DMS114 treated with DMSO at 0.1 percent for 48 hours (cell line): ENCODE measurements around the gene WDR53.
"Not testable (repeated sequence)": the region's sequence is repeated elsewhere in the genome, so short reads cannot be mapped to it uniquely, and the experiment has no call there.

Experiments
- DNase-seq: peaks from one replicate; lab custom pipeline; 2025; ENCODE audit not compliant: unreplicated experiment; lab: John Stamatoyannopoulos, UW

The WDR53 gene

DNA sequence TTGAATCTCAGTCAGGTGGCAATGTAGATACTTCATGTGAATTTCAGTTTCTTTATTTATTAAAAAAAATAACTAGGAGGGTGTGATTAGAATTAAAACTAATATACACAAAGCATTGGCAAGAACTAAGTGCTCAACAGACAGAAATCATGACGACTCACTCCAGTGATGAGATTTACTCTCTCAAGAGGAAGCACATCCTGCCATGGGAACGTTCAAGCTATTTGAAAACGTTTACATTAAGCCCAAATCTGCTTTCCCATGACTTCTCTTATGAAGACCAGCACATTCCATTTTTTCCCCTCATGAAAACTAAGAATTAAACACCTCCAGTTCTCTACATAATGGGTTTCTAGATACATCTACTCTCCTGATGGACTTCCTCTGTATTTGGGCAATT lies 8.5 kb downstream of the WDR53 start:
- no peak for DNase-seq

DNA sequence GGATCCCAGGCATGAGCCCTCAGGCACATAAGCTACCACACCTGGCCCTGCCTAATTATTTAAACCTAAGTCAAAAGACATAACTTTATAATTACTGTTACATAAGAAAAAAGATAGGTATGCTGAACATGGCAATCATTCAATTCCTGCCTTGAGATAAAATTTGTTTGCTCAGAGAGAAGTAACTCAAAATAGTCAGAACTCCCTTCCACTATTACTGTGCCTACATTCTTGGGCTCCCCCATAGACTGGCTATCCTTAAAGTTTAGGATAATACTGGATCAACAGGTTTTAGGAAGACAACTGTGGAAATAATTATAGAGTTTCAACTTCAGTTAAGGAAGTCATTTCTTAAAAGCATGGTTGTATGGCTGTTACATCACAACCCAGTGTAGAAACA lies 9.9 kb downstream of the WDR53 start:
- no peak for DNase-seq

DNA sequence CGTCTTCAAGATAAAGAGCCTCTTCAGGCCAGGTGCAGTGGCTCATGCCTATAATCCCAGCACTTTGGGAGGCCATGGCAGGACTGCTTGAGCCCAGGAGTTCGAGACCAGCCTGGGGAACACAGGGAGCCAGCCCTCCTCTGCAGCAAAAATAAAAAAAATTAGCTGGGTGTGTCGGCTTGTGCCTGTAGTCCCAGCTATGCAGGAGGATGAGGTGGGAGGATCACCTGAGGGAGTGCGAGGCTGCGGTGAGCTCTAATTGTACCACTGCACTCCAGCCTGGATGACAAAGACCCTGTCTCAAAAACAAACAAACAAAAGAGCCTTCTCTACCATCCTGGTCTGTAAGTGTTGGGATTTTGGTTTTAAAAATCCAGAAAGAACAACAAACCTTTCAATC lies 11.1 kb downstream of the WDR53 start:
- DNase-seq = no peak

DNA sequence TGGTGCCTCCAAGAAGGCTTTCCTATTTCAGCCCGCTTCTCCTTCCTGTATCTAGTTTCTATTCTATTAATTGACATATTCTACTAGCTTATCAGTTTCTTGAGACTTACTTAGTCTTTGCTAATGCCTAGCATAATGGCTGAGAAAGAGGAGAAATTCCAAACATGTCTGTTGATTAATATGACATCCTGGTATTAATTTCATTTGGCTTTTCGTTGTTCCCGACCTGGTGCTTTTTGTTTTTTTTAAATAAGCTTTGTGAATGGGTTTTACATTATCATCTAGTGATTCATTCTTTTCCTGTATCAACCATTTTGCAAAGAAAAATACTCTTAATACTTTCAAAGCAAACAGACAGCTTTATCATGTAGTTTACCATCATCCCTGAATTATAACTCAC lies 13.1 kb downstream of the WDR53 start:
- DNase-seq = no peak

DNA sequence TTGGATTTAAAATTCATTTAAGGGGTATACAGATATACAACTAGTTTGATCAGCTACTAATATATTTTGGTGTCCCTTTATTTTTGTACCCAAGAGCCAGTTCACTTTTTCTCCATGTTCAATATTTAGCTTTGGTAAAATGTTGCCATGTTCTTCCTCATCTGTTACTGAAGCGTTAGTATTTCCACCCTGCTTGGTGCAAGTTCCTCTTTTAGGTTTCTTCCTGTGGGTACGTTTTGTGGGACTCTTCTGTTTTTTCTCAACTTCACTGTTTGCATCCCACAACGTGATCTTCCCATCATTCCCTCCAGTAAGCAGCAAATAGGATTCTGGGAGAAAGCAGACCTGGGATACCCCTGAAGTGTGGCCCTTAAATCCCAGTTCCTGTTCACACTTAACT lies 14.1 kb downstream of the WDR53 start:
- no peak for DNase-seq

DNA sequence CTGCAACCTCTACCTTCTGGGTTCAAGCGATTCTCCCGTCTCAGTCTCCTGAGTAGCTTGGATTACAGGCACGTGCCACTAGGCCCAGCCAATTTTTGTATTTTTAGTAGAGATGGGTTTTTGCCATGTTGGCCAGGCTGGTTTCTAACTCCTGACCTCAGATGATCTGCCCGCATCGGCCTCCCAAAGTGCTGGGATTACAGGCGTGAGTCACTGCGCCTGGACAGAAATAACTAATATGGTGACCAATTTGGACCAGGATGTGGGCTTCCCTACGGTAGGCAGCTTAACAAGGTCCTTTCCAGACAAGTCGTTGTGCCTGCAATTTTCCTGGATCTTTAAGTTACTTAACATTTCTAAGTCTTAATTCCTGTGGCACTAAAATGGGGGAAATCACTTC lies 14.8 kb downstream of the WDR53 start:
- no peak for DNase-seq

DNA sequence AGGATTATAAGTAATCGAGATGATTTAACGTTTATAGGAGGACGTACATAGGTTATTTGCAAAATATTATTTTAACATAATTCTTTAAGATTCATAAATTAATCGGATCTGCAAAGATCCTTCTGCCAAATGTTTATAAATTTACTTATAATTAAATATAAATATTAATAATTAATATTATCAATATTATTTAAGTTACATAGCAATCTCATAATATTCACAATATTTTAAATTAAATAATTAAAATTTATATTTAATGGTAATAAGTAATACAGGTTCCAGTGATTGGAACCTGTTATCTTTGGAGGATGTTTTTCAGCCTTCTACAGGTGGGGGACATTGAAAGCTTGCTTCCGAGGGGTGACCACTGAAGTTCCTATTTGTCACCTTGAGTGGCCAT lies 16.1 kb downstream of the WDR53 start:
- no peak for DNase-seq

DNA sequence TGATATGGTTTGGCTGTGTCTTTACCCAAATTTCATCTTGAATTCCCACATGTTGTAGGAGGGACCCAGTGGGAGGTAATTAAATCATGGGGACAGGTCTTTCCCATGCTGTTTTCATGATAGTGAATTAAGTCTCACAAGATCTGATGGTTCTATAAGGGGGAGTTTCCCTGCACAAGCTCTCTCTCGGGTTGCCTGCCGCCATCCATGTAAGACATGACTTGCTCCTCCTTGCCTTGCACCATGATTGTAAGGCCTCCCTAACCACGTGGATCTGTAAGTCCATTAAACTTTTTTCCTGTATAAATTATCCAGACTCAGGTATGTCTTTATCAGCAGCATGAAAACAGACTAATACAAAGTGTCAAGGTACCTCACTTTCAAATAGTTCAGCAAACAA lies 18.2 kb downstream of the WDR53 start:
- not testable (repeated sequence) for DNase-seq

DNA sequence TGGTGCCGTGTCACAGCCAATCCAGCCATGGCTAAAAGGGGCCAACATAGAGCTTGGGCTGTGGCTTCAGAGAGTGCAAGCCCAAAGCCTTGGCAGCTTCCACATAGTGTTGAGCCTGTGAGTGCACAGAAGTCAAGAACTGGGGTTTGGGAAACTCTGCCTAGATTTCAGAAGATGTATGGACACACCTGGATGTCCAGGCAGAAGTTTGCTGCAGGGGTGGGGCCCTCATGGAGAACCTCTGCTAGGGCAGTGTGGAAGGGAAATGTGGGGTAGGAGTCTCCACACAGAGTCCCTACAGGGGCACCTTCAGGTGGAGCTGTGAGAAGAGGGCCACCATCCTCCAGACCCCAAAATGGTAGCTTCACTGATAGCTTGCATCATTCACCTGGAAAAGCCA lies 19.0 kb downstream of the WDR53 start:
- not testable (repeated sequence) for DNase-seq

DNA sequence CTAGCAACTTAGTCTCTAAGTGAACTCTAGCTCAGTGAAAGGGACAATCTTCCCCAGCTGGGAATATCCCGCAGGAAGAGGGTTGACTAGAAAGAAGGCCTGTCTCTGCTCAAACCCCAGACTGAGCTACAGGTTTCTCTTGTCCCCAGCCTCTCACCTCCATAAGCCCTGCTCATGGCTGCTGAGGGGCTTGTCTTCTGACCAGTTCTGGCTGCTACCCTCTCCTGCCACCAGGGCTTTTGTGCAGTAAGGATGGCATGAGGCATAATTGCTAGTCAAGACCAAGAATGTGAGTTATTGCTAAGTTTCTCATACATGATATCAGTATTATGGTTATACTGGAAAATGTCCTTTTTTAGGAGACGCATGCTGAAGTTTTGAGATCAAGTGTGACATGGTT lies 21.3 kb downstream of the WDR53 start:
- DNase-seq = no peak

DNA sequence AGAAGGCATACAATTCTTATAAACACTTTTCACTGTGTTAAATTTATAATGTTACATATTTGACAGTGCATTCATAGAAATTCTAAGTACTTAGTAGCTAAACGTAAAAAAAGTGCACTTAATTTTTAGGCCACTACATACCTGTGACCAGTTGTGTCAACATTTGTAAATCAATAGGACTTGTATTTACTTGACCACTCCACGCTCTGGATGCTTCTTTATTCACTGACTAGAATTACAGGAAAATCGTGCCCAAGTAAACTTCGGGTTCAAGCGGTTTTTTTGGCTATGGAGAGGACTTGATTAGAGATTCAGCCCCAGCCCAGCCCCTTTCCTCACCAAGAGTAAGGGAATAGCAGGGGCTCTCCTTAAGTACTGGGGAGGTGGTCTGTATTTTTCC lies 21.8 kb downstream of the WDR53 start:
- DNase-seq = no peak

DNA sequence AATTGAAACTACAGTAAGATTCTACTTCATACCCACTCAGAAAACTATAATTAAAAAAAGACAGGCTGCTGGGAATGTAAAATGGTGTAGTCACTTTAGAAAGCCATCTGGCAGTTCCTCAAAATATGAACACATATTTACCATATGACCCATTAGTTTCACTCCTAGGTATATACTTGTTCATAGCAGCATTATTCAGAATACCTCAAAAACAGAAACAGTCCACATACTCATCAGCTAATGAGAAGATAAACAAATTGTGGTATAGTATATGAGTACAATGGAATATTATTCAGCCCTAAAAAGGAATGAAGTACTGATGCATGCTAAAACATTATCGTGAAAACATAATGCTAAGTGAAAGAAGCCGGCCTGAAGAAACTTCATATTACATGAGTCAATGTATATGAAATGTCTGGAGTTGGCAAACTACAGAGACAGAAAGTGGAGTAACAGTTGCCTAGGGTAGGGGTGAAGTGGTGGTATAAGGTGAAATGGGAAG lies 23.8 kb downstream of the WDR53 start:
- no peak for DNase-seq

DNA sequence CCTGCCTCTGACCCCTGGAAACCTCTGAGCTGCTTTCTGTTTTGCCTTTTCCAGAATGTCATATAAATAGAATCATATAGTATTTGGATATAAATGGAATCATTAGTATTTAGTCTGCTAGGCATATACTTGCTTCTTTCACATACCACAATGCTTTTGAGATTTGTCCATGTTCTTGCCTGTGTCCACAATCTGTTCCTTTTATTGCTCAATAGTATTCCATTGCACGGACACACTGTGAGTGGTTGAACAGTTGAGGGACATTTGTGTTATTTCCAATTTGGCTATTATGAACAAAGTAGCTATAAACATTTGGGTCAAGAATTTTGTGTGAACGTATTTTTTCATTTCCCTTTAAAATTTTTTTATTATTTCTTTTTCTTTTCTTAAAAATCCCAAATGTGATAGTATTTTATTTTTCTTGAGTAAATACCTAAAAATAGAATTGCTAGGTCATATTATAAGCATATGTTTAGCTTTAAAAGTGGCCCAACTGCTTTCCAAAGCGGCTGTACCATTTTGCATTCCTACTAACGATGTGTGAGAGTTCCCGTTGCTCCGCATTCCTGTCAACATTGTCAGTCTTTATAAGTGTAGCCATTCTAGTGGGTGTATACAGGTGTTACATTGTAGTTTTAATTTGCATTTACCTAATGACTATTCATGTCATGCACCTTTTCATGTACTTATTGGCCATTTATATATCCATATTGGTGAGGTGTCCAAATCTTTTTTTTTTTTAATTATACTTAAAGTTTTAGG lies 26.5 kb downstream of the WDR53 start:
- DNase-seq = no peak

DNA sequence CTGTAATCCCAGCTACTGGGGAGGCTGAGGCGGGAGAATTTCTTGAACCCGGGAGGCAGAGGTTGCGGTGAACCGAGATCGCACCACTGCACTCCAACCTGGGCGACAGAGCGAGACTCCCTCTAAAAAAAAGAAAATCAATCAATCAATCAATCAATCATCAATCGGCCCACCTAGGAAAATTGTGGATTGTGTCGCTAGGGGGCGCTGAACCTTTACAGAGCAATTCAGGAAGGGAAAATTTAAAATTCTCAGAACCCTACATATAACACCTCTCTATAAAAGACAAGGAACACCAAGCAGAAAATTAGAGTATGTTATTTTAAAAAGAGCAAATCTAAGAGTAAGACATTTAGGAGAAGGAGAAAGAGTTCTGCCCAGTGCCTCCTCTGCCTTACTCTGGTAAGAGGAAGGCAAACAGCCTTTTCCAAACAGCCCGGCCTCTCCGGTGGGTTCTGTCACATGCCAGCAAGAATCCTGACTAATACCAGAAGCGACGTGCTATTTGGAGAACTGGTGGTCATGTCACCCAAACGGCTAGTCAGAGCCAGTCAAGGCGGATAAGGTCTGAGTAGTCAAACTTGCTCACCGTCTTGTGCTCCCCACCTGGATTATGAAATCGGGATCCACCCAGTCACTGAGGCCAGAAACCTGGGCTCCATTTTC lies 30.9 kb downstream of the WDR53 start:
- DNase-seq = no peak

DNA sequence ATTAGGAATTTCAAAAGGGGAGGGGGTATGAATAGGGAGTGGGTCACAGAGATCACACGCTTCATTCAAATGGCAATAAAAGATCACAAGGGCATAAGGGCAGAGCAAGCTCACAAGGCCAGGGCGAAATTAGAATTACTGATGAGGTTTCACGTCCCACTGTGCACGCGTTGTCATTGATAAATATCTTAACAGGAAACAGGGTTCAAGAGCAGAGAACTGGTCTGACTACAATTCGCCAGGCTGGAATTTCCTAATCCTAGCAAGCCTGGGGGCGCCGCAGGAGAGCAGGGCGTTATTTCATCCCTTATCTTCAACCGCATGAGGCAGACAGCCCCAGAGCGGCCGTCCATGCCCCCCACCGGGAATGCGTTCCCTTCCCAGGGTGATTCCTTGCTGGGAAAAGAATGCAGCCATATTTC lies 35.1 kb downstream of the WDR53 start:
- no peak for DNase-seq

DNA sequence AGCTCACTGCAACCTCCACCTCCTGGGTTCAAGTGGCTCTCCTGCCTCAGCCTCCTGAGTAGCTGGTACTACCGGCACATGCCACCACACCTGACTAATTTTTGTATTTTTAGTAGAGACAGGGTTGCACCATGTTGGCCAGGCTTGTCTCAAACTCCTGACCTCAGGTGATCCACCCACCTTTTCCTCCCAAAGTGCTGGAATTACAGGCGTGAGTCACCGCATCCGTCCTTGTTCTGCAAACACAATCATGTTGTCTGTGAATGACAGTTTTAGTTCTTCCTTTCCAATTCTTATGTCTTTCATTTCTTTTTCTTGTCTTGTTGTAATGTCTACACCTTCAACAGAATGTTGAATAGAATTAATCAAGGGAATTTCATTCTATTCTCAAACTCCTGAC lies 36.9 kb downstream of the WDR53 start:
- no peak for DNase-seq

DNA sequence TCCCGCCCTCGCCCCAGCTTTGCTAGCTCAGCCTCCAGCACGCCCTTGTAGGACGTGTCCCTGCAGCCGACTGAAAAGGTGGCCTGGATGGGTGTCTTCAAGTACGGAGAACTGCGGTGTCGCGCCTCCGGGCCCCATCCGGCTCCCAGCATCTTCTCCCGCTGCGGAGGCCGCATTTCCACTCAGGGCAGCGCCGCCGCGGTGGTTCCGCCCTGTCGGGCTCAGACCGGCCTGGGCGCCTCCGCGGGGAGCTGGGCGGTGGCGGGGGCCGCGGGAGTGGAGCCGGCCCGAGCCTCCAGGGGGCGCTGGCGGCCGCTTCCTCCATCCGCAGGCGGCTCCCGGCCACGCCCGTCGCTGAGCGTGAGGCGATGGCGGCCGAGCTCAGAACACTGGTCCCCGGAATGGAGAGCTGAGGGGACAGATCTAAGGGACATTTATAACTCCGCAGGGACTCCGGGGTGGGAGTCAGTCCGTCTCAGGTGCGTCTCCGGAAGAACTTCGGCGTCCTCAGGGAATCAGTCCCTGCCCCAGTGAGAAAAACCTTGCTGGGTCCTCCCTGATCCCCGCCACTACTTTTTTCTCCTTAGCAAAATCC lies 39.6 kb downstream of the WDR53 start:
- peak; percentile 73 for DNase-seq

DNA sequence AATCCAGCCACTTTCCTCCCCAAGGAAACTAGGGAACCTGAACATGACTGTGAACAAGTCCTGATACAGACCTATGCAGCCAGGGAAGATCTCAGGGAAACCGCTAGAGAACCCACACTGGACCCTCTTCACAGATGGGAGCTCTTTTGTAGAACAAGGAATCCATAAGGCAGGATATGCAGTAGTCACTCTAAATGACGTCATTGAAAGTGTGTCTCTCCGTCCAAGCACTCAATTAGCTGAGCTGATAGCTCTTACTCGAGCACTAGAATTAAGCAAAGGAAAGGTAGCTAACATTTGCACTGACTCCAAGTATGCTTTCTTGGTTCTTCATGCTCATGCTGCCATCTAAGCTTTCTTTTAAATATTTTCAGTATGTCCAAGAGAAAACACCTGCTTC lies 43.2 kb downstream of the WDR53 start:
- DNase-seq = no peak

DNA sequence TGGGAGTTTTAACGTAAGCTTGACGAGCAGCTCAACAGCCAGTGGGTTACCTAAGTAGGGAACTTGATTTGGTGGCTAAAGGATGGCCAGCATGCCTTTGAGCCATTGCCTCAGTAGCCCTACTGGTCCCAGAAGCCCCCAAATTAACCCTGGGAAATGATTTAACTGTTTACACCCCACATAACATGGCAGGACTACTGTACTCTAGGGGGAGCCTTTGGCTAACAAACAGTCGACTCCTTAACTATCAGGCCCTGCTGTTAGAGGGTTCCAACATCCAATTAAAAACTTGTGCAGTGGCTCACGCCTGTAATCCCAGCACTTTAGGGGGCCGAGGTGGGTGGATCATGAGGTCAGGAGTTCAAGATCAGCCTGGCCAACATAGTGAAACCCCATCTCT lies 43.8 kb downstream of the WDR53 start:
- DNase-seq = no peak

DNA sequence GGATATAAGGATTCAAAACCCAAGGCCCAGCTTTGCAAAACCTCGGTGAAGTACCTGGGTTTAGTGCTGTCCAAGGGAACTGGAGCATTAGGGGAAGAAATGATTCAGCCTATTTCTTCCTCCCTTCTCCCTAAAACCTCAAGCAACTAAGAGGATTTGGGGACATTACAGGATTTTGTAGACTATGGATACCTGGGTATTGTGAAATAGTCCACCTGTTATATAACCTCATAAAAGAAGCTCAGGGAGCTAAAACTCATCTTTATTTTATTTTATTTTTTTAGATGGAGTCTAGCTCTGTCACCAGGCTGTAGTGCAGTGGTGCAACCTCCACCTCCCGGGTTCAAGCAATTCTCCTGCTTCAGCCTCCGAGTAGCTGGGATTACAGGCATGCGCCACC lies 44.5 kb downstream of the WDR53 start:
- DNase-seq = no peak

DNA sequence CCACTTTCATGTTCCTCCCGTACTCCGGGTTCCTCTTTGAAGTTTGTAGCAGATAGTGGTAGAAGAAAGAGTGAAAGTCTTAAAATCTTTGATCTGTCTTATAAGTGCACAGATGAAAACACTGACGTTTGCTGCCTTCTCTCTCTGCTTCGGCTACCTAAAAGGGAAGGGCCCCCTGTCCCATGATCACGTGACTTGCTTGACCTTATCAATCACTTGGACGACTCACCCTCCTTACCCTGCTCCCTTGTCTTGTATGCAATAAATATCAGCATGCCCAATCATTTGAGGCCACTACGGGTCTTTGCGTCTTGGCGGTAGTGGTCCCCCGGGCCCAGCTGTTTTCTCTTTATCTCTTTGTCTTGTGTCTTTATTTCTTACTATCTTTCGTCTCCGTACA lies 47.1 kb downstream of the WDR53 start:
- DNase-seq = not testable (repeated sequence)

DNA sequence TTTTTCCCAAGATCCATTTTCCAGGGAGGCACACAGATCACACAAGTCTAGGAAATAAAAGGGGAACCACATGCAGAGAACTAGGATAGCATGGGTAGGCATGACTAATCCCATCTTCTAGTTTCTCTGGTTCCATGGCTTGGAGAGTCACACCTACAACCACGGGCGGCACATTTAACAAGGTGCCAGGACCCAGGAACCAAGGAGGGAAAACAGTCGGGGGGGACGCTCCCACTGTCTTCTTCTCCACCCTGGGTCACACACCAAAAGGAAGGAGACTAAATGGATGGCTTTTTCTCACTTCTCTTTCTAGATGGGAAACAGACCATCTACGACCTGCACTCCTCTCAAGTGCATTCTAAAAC lies 48.7 kb downstream of the WDR53 start:
- no peak for DNase-seq
